SH-SY5Y (cell line): ENCODE data around the gene FBXW8.

Source experiments
- GATA2 ChIP-seq: IDR thresholded peaks from 2 replicates; pipeline ENCODE4 v1.6.1; 2011; ENCODE audit warnings: mild to moderate bottlenecking, low read depth, low read length
- GATA3 ChIP-seq: IDR thresholded peaks from 2 replicates; pipeline ENCODE4 v1.6.1; 2011; ENCODE audit warnings: low read depth, mild to moderate bottlenecking, low read length, moderate library complexity

The FBXW8 gene

DNA sequence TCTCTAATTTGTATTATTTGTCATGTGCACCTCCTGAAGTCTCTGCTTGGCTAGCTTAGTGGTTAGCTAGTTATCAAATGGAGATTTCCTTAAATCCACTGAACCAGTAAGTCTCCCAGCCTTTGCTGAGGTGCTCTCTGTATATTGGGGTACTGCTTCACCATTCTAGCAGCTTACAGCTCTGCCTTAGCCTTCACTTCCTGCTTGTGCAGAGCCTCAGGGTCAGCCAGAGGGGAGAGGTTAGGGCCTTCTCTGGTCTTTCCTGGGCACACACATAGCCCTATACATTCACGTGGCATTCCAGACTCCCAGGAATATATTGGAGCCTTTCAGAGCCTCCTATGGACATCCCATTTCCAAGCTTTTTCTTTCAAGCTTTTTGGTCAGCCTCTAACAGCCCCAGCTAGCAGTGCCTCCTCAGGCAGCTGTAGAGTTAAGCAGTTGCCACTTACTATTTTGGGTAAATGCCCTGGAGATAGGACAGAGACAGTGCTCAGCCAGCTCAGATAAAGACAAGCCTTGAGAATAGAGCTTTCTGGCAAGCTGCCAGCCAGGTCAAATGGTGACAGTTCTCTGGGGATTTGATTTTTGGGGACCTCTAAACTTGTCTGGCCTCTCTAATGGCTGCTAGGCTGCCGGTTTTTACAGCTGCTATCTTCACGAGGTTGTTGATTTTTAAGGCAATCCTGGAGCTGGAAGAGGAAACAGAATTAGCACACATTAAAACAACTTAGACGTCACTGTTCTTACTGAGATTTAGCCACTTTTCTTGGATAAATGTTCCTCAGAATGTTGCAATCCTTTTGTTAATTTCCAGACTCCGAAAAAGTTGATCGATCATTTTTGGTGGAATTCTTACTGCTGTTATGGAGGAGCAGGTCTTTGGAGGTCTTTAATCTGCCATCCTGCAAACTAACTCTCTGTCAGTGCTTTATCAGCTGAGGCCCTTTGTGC, 32.9 kb downstream of the FBXW8 start:
- TF ChIP-seq GATA2 (no peak), GATA3 (no peak)

DNA sequence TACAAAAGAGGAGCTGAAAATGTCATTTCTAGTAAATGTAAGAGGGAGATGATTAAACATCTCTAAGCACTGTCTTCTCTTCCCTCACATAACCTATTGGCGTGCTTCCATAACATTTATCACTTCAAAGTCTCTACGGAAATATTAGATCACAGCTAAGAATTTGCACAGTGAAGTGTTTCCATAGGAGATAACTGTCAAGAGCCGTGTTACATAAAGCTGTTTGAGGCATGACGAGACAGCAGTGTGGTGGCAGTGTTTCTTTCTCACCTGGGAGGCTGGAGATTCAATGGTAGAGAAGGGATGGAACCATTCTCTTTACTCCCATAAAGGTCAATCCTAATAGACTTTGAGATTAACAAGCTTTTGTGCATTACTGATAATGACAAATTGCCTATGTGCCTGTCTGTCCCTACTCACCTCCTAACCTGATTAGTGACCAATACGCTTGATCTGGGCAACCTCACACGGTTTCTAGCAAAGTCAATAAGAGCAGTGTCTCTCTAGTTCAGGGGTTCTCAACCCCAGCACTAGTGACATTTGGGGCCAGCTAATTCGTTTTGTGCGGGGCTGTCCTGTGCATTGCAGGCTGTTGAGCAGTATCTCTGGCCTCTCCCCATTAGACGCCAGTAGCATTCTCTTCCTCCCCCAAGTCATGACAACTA, 35.3 kb downstream of the FBXW8 start:
- TF ChIP-seq GATA2 (no peak), GATA3 (no peak)

DNA sequence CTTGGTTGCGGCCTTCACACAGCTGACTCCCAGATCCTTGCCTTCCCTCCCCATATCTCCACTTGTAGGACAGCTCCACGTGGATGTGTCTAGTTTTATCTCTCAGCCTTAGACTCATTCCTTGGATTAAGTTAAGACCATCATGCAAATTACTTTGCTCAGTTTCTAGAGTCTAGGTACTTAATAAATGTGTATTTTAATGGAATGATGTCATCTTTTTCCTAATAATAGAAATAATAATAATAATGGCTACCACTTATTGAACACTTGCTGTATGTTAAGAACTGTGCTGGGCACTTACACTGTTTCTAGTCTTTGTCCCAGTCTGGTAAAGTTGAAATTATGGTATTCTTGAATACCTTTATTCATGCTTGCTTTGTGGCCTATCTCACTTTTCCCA, 37.5 kb downstream of the FBXW8 start:
- TF ChIP-seq GATA3 (no peak), GATA2 (no peak)

DNA sequence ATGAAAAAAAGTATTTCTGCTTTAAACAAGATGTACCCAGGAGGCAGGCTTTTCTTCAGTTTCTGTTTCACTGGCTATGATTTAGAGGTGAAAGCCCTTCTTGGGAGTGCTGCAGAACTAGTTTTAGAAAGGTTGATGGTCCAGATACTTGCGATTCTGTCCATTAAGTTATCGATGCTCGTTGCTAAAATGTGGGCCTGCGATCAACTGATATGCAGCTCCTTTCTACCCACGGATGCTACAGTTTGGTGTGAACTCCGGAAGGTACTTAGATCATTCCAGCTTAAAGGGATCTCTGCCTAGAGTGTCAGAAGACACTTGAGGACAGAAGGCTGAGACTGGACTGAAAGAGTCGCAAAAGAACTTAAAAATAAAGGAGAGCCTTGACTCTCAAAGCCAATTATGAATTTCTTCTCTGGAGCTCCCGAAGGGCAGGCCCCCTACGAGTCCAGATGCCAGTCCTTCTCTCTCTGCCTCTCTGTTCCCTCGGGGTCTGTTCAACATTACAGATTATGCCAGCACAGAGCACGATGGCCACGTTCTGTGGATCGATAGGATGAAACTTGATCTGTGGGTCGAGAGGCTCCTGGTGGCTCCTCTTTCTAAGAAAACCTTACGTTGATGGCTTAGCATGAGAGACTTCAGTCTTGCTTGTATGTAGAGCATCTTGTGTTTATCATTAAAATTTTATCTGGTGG, 40.0 kb downstream of the FBXW8 start:
- TF ChIP-seq GATA2 (no peak), GATA3 (peak; percentile 64; the same call in 1 of the 2 replicates)

DNA sequence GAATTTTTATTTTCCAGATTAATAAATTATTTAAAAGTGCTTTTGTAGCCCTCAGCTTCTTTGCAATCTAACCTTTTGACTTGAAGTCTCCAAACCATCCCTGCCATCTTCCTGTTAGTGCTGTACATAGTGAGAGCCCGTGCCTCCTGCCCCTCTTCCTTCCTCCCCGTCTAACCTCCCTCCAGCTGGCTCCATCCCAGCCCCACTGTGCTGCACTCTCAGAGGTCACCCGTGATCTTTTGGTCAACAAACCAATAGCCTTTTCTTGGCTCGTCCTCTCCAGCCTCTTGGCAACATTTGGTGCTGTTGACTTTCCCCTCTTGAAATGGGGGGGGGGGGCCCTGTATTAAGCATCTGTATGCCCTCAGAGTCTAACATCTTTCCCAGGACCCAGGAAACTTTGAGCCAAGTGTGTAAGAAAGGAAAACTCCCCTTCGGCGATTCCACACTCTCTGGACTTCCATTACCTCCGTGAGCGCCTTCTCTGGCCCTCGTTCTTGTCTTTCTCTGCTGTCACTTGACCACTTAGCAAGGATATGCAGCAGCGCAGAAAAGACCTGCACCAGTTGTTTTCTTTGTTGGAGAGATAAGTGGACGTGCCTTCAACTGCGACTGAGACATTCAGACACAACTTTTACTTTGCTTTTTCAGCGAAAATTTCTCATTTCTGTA, 44.1 kb downstream of the FBXW8 start:
- TF ChIP-seq GATA3: no peak
- no peak for TF ChIP-seq GATA2

DNA sequence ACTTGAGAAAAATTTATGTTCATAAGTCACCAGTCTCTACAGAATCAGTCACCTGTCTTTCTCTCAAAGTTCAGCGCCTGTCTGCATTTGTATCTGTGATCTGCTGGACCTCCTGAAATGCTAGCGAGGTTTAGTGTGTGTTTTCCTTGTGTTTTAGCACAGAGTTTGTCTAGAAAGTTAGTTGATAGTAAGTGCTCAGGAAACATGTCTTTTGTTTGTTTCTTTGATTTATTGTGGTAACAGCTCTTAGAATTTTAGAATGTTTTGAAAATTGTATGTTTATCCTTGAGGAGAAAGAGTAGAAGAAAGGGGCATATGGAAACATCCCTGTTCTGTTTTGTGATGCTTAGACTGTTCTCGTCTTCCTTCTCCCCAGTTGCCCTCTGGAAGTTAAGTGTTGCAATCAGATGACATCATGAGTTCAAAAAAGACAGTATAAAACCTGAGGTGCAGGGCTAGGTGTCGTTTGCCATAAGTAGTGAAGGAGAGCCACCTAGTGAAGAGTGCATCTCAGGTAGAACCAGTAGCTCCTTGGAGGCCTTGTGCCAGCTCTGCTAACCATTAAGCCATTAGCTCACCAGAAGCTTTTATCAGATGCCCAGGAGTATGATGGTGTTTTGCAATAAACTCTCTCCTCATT, 44.8 kb downstream of the FBXW8 start:
- no peak for TF ChIP-seq GATA3
- no peak for TF ChIP-seq GATA2

DNA sequence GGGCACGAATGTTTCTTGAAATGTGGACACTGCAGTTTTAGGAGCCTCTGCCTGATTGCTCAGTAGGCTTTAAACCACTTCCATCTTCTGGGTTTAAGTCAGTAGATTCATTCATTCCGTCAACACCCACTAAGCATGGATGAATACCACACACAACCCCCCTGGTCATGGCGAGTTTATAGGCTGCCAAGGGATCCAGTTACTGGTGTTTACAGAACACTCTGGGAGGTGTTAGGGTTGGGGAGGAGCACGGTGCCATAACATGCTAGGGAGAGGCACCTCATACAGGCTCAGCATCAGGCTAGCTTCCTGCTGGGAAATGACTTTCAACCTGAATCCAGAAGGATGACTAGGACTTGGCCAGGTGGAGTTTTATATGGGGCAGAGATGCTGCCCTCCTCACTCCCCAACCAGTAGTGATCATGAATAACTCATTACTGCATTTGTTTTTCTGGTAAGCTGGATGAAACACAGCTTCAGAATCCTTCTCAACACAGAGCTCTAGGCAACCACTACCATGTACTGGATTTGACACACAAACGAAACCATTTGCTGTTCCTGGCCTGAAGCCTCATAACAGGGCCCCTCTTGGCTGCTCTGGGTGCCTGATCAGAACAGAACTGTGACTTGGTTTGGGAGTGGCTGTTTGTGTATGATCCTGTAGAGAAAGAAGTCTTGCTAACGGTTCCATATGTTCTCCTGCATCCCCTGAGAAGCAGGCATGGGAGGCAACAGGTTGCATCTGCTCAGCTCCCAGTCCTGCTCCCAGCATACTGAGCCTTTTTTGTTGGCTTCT, 47.9 kb downstream of the FBXW8 start:
- TF ChIP-seq GATA3: no peak
- TF ChIP-seq GATA2: no peak

DNA sequence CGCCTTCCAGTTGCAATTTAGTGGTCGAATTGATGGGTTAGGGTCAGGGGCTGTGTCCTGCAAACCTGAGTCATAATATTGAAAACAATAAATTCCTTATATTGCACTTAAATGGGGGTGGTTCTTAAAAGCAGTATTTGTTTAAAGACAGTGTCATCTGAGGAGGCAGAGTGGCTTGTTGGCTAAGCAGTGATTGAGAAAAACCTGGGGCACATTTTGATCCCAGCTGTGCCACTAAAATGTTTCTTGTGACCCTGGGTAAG, 48.4 kb downstream of the FBXW8 start:
- TF ChIP-seq GATA3 (no peak), GATA2 (no peak)

DNA sequence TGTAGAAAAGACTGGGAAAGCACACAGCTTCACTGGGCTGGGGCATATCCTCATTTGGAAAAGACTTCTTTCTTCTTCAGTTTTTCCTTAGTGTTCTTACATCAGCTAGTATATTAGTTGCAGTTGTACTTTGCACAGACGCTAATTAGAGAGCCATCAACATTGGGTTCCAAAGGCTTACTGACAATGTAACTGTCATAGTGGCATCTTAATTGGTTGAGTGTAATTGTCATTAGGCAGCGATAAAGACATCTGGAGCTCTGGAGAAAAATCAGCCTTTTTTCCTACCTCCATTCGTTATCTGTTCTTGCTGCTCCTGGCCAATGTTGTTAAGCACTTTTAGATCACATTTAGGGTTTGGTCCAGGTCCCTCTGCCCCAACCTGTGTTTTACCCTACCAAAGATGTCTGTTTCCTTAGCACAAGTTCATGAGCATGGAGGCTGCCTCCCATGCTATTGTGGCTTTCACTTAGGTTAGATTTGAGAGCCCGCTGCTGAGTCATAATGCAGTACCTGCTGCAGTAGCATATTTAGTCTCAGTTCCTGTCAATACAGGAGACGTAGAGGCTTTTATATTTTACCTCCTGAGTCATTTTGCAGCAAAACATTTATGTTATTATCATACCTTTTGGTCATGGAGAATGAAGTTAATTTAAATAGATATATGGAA, 49.2 kb downstream of the FBXW8 start:
- TF ChIP-seq GATA3: peak; percentile 66
- TF ChIP-seq GATA2: peak; percentile 78

DNA sequence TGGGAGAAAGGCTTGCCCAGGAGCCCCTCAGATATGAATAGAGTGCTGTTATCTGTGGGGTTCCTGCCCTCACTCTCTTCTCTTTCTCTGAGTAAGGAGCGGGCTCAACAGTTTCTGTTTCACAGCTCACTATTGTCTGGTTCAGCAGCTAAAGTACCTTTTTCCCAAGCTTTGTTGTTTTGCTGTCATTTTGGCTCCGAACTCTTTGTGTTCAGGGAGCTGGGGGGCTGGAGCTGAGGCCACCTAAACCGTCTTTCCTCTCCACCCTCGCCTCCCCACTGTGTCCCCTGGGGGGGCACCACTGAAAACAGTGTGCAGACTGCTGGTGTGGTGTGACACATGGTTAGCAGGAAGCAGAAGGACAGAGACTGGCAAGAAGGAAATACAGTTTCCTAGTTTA, 51.4 kb downstream of the FBXW8 start:
- TF ChIP-seq GATA3 (no peak), GATA2 (no peak)

DNA sequence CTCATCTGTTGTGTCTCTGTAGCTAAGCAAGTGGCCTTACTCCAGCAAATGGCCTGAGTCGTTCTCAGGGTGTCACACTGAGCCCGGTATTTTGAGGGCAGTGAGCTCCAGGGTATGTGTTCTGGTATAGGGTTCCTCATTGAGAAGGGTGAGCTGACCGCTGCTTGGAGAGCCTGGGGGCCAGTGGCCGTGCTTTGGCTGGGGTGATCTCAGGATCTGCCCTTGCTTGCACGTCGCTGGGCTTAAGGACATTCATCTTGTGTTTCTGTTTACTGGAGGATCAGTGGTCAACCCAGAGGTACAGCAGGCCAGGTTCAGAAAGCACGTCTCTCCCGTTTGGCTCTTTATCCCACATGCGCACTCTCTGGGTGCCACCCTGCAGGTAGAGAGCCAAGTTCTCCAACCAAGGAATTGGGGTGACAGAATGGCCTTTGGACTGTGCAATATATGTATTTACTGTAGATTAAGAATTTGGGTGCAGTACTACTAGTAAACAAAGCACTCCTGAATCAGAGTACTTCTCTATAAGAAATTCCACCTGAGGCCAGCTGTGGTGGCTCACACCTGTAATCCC, 52.1 kb downstream of the FBXW8 start:
- TF ChIP-seq GATA2 (no peak), GATA3 (no peak)
